Measurements from ENCODE around the gene NOC2L. TPM values are rescaled to one million over a fixed set of nuclear protein-coding genes. Genes with fewer than 3 reads are reported as not detected.

Gene NOC2L
- total RNA-seq, 1 donor from 2014 or later = 33.2 TPM

- intact Hi-C loops (cut with DNase I) = no loop called here
- peaks cover 26% of the 10 kb centered on the region for H3K27me3 ChIP-seq
- peaks cover 4 to 8% of the 10 kb centered on the region in 2 donors for H3K4me1 ChIP-seq
- no peak for TF ChIP-seq CTCF (IDR thresholded peaks at IDR 0.05)
- H3K36me3 ChIP-seq = no peaks in the 10 kb centered on the region
- no peak for DNase-seq (ENCODE audit: low spot score in 2 of 2)
- H3K27ac ChIP-seq = no peak overlapping the region
- no peak overlapping the region for H3K4me3 ChIP-seq
- no peaks in the 10 kb centered on the region for H3K9me3 ChIP-seq
Observed at GRCh38 chr1:970242-970972, 11.4 kb upstream of the NOC2L start.

- intact Hi-C loops (cut with DNase I) = no loop called here
- no peak for TF ChIP-seq CTCF (IDR thresholded peaks at IDR 0.05)
- H3K27me3 ChIP-seq = peaks cover 23% of the 10 kb centered on the region
Observed at GRCh38 chr1:969260-969855, 10.3 kb upstream of the NOC2L start.

GRCh38 chr1:967466-968343 is 8.6 kb upstream of the NOC2L start:
- no peak for DNase-seq (ENCODE audit: low spot score in 2 of 2)
- no peaks in the 10 kb centered on the region for H3K9me3 ChIP-seq
- no peak for TF ChIP-seq CTCF (IDR thresholded peaks at IDR 0.05)
- peak overlapping the region; percentile 62 to 77 for H3K4me3 ChIP-seq
- no peak overlapping the region for H3K27ac ChIP-seq
- peaks cover 3 to 5% of the 10 kb centered on the region in 2 donors for H3K36me3 ChIP-seq
- H3K27me3 ChIP-seq = peaks cover 14% of the 10 kb centered on the region
- H3K4me1 ChIP-seq = peaks cover 4 to 8% of the 10 kb centered on the region in 2 donors
- intact Hi-C loops (cut with DNase I) = no loop called here

More at GRCh38 chr1:969260-969855, 10.3 kb upstream of the NOC2L start:
- no peak overlapping the region for H3K27ac ChIP-seq
- no peak overlapping the region for H3K4me3 ChIP-seq
- H3K9me3 ChIP-seq = no peaks in the 10 kb centered on the region
- peaks cover 4 to 8% of the 10 kb centered on the region in 2 donors for H3K4me1 ChIP-seq
- H3K36me3 ChIP-seq = no peaks in the 10 kb centered on the region
- DNase-seq (ENCODE audit: low spot score in 2 of 2) = no peak

GRCh38 chr1:966704-967300 is 7.7 kb upstream of the NOC2L start:
- H3K27ac ChIP-seq = peak overlapping the region in 1 of 2 donors; percentile 67
- H3K27me3 ChIP-seq = peaks cover 13% of the 10 kb centered on the region
- peaks cover 4 to 8% of the 10 kb centered on the region in 2 donors for H3K4me1 ChIP-seq
- intact Hi-C loops (cut with DNase I) = no loop called here
- peak overlapping the region; percentile 62 to 77 for H3K4me3 ChIP-seq
- peaks cover 4 to 11% of the 10 kb centered on the region in 2 donors for H3K36me3 ChIP-seq
- H3K9me3 ChIP-seq = no peaks in the 10 kb centered on the region
- TF ChIP-seq CTCF (IDR thresholded peaks at IDR 0.05) = no peak
- DNase-seq (ENCODE audit: low spot score in 2 of 2) = peak; percentile 25 to 79

- intact Hi-C loops (cut with DNase I) = no loop called here
- peaks cover 8% of the 10 kb centered on the region in 2 donors for H3K4me1 ChIP-seq
- peak within 1 kb of the TSS in 1 of 2 donors; percentile 67 for H3K27ac ChIP-seq
- H3K9me3 ChIP-seq = no peaks in the 10 kb centered on the region
- no peak for TF ChIP-seq CTCF (IDR thresholded peaks at IDR 0.05)
- DNase-seq (ENCODE audit: low spot score in 2 of 2) = no peak
- H3K36me3 ChIP-seq = peaks cover 4 to 11% of the 10 kb centered on the region in 2 donors
- peak within 1 kb of the TSS; percentile 62 to 77 for H3K4me3 ChIP-seq
- peaks cover 7% of the 10 kb centered on the region for H3K27me3 ChIP-seq
Observed at GRCh38 chr1:966135-966703, 7.2 kb upstream of the NOC2L start, which contains the start of gene PLEKHN1. Gene PLEKHN1 (plus strand): TSS chr1:966482. CDS start chr1:966532, 50 bp downstream.
